ENCODE results near the gene AKR1A1. TPM values are rescaled to one million over a fixed set of nuclear protein-coding genes. Genes with fewer than 3 reads are reported as not detected.

Gene AKR1A1
- total RNA-seq, result 203 TPM
- long read RNA-seq, transcript AKR1A1-202 (10 exons, 1,818 nt), result minor isoform, 46 of 182 reads
- long read RNA-seq, transcript AKR1A1-214 (10 exons, 1,360 nt), result minor isoform, 13 of 182 reads
- long read RNA-seq, transcript AKR1A1-201 (9 exons, 1,166 nt), result major isoform, 91 of 182 reads
- long read RNA-seq, partial matches to known transcripts, result 13 of 182 reads
- long read RNA-seq, other reads (novel, unspliced or antisense), result 15 of 182 reads

DNA sequence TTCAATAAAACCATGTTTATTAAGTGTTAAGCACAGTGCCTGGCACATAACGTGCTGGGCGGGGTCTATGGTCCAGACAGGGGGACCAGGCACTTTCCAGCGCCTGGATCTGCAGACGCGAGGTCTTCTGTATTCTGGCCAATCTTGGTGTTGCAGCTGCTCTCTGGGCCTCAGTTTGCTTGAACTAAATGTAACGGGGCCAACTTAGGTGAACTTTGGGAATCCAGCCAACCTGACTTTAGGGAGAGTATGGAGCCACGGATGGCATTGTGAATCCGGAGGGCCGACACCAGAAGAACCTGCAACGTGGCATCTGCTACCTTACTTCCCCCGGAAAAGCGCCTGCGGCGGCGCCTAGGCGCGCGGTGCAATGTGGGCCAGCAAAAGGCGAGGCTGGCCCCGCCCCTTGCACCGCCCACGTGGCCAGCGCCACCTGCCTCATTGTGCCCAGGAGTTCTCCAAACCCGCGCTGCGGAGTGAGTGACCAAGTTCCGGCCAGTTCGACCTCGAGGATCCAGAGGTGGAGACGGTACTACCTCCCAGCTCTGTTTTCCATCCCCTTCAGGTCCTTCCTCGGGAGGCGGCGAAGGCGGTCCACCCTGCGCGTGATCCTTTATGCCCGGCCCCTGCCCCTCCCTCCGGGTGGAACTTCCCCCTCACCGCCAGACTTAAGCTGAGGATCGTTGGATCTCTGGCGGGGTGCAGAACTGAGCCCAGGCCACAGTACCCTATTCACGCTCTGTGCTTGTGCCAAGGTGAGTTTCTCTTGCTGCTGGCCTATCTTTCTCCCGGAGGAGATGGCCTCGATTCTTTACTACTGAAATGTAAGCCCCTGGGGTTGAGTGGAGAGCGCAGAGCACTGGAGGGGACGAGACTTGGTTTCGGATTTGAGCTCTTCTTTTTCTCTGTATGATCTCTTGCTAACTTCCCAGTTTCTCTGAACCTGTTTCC, at the start of gene AKR1A1:
AKR1A1 (plus strand) TSS at position 426 of the 951 bp plus-strand sequence. CDS start 10,969 bp downstream, outside the sequence.
- TF ChIP-seq, protein P1, sequence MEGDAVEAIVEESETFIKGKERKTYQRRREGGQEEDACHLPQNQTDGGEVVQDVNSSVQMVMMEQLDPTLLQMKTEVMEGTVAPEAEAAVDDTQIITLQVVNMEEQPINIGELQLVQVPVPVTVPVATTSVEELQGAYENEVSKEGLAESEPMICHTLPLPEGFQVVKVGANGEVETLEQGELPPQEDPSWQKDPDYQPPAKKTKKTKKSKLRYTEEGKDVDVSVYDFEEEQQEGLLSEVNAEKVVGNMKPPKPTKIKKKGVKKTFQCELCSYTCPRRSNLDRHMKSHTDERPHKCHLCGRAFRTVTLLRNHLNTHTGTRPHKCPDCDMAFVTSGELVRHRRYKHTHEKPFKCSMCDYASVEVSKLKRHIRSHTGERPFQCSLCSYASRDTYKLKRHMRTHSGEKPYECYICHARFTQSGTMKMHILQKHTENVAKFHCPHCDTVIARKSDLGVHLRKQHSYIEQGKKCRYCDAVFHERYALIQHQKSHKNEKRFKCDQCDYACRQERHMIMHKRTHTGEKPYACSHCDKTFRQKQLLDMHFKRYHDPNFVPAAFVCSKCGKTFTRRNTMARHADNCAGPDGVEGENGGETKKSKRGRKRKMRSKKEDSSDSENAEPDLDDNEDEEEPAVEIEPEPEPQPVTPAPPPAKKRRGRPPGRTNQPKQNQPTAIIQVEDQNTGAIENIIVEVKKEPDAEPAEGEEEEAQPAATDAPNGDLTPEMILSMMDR (IDR thresholded peaks at IDR 0.05), result no peak
- peak; percentile 98 to 99 for ATAC-seq
- Histone ChIP-seq H3K36me3 (peaks cover 28% of the 10 kb centered on the region), H3K4me3 (peak within 1 kb of the TSS; percentile 87), H3K4me1 (peaks cover 22% of the 10 kb centered on the region), H3K9me3 (no peaks in the 10 kb centered on the region), H3K27ac (peak within 1 kb of the TSS; percentile 85), H3K27me3 (ENCODE audit: low read depth) (no peaks in the 10 kb centered on the region)
- peak; percentile 94 for DNase-seq
- intact Hi-C loops (cut with DNase I), result no loop called here

GRCh38 chr1:45501505-45501859, 49.1 kb upstream of the AKR1A1 start:
- TF ChIP-seq, protein P1 (IDR thresholded peaks at IDR 0.05), result no peak
- Histone ChIP-seq H3K27ac (no peak overlapping the region), H3K4me1 (peaks cover 20% of the 10 kb centered on the region), H3K36me3 (no peaks in the 10 kb centered on the region), H3K27me3 (ENCODE audit: low read depth) (no peaks in the 10 kb centered on the region), H3K9me3 (no peaks in the 10 kb centered on the region), H3K4me3 (no peak overlapping the region)
- no peak for ATAC-seq
- no peak for DNase-seq
- intact Hi-C loops (cut with DNase I), result no loop called here

GRCh38 chr1:45503462-45504360, 46.9 kb upstream of the AKR1A1 start:
- TF ChIP-seq, protein P1 (IDR thresholded peaks at IDR 0.05), result no peak
- H3K9me3 ChIP-seq, result no peaks in the 10 kb centered on the region
- H3K27me3 ChIP-seq (ENCODE audit: low read depth), result no peaks in the 10 kb centered on the region
- no peak overlapping the region for H3K4me3 ChIP-seq
- no peak overlapping the region for H3K27ac ChIP-seq
- intact Hi-C loops (cut with DNase I), result no loop called here
- ATAC-seq (no peak), DNase-seq (no peak)
- peaks cover 7% of the 10 kb centered on the region for H3K36me3 ChIP-seq
- peaks cover 28% of the 10 kb centered on the region for H3K4me1 ChIP-seq

DNA sequence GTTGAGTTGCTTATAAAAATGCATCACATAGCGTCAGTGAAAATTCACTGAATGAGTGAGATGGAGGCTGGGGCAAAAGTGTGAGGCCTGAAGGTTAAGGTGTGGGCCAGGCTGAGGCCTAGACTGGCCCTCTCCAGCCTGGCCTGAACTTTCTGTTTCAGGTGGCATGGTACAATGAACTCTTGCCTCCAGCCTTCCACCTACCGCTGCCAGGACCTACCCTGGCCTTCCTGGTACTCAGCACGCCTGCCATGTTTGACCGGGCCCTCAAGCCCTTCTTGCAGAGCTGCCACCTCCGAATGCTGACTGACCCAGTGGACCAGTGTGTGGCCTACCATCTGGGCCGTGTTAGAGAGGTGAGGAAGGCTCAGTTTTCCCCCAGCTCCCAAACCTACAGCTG, 43.4 kb upstream of the AKR1A1 start:
- no peak for DNase-seq
- intact Hi-C loops (cut with DNase I), result no loop called here
- H3K36me3 ChIP-seq, result peaks cover 42% of the 10 kb centered on the region
- no peak for ATAC-seq
- peaks cover 12% of the 10 kb centered on the region for H3K4me1 ChIP-seq
- TF ChIP-seq, protein P1 (IDR thresholded peaks at IDR 0.05), result no peak
- H3K4me3 ChIP-seq, result no peak overlapping the region
- no peaks in the 10 kb centered on the region for H3K27me3 ChIP-seq (ENCODE audit: low read depth)
- H3K9me3 ChIP-seq, result no peaks in the 10 kb centered on the region
- H3K27ac ChIP-seq, result no peak overlapping the region

- Histone ChIP-seq H3K4me3 (no peak overlapping the region), H3K4me1 (peaks cover 13% of the 10 kb centered on the region), H3K27me3 (ENCODE audit: low read depth) (no peaks in the 10 kb centered on the region), H3K9me3 (no peaks in the 10 kb centered on the region), H3K36me3 (peaks cover 49% of the 10 kb centered on the region), H3K27ac (no peak overlapping the region)
- TF ChIP-seq, protein P1 (IDR thresholded peaks at IDR 0.05), result no peak
- ATAC-seq (no peak), DNase-seq (no peak)
- intact Hi-C loops (cut with DNase I), result no loop called here
These were observed 42.7 kb upstream of the AKR1A1 start for GRCh38 chr1:45507893-45508292.

All from lower lobe of right lung (tissue), 2 donors.